GM19099 (cell line): Measurements from ENCODE around the gene YEATS2.

ENCODE experiments used
- POLR2A ChIP-seq: IDR thresholded peaks from 3 replicates; pipeline ENCODE4 v1.6.1; 2011; ENCODE audit warnings: low read depth; ENCODE audit not compliant: insufficient read length; ENCODE audit errors: extremely low read depth

The YEATS2 gene

DNA sequence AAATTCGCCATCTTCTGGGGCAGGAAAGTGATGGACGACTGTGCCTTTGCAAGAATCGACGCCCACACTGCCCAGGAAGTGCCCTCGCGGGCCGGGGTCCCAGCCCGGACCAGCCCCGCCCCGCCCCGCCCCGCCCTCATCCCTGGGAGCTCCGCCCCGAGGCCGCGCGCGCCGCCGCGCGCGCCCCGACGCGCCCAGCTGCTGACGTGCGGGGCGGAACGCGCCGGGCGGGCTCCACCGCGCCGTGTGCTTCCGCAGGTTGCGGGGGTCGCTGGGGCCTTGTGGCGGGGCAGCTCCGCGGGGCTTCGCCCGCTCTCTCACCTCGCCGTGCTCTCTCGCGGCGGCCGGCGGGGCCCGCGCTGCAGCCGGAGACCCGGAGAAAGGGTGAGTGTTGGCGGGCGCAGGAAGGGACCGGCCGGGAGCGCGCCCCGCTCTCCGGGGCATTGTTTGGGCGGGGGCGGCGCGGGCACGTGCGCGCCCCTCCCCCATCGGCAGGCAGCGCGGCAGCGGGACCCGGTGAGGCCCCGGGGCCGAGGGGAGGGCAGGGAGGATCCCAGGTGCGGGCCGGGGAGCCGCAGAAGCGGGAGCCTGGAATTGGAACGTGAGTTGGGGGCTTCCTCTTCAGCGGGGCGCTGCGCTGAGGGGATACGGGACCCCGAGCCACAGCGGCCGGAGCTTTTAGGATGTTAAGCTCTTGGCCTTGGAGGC is at the start of gene YEATS2:
Gene YEATS2 (plus strand): TSS at position 188 of the 708 bp plus-strand sequence. CDS start 17,366 bp downstream, outside the sequence.
- peak; percentile 87 for TF ChIP-seq POLR2A

DNA sequence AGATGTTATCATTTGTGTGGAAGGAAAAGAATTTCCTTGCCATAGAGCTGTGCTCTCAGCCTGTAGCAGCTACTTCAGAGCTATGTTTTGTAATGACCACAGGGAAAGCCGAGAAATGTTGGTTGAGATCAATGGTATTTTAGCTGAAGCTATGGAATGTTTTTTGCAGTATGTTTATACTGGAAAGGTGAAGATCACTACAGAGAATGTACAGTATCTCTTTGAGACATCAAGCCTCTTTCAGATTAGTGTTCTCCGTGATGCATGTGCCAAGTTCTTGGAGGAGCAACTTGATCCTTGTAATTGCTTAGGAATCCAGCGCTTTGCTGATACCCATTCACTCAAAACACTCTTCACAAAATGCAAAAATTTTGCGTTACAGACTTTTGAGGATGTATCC is 47.0 kb upstream of the YEATS2 start:
- TF ChIP-seq POLR2A, result no peak

DNA sequence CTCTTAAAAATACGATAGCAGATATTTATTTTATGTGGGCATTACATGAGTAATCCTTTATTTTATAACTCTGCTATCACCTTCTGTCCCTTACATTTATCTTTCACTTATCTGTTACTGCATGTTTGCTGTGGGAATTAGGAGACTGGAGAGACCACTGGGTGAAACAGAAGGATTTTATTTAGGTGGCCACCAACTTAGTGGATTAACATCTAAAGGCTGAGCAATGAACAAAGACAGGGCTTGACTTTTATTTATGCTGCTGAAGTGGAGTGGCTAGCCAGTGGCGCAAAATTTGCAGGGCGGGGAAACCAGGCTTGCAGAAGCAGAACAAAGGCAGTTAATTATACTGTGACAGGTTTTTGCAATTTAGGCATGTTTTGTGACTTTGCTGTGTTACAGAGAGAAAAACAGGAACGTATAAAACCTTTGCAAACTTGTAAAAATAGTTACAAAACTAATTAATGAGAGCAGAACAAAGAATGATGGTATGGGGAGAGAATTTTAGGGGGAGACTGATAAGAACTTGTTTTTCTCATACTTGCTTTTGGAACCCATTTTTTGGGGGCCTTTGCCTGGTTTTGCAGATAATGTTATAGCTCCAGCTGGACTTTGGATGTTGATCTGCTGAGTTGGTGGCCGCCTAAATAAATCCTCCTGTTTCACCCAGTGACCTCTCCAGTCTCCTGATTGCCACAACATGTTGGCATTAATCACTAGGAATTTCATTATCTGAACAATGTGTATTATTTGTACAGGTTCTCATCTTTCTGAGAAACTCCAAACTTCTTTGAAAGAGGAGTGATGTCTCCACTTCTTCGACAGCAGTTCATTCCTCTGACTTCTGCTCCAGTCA is 44.2 kb upstream of the YEATS2 start:
- TF ChIP-seq POLR2A, result no peak

DNA sequence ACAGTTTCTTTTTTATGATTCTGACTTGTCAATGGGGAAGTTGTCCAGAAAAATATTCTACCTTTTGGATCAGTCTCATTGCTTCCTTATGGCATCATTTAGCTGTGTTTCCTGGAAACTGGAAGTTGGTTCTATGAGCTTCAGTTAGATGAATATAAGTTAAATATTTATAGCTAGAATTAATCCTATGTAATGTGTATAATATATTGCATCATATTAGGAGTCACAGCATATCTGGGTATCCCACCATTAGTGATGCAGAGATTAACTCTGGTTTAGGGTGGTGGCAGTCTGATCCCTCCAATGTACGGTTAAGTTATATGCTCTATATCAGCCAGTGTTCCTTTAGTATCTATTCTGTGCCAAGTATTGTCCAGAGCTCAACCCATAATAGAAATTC is 42.9 kb upstream of the YEATS2 start:
- no peak for TF ChIP-seq POLR2A

DNA sequence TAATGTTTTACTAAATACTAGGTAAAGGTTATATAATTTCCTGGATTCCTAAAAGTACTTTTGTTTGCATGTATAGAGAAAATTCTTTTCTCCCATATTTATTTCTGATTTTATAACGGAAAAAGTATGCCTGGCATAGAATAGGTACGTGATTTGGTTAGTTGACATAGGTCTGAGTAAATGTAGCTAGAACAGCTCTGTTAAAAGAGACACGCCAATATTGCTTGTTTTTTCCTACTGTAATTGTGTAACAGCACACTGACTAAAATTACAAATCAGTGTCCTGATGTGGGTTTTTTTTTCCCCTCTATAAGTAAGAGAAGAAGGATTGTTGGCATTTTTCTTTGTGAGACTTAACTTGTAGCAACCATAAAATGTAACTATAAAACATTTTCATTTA is 35.5 kb upstream of the YEATS2 start:
- no peak for TF ChIP-seq POLR2A

DNA sequence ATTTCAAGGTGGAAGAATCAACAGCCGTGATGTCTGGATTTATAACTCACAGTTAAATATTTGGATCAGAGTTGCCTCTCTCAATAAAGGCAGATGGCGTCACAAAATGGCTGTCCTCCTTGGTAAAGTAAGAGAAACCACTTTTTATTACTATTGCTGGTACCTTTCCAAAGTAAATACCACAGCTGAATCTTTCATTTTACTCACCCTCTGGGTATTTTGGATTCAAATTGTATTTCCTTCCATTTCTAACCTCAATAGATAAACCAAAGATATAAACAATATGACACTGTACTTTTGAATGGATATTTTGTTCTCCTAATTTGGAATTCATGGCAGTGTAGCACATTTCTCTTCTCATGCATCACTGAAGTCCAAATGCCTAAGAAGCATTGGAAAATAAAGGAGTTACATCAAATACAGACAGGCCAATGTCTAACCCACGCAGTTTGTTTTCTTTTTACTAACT is 32.6 kb upstream of the YEATS2 start:
- no peak for TF ChIP-seq POLR2A

DNA sequence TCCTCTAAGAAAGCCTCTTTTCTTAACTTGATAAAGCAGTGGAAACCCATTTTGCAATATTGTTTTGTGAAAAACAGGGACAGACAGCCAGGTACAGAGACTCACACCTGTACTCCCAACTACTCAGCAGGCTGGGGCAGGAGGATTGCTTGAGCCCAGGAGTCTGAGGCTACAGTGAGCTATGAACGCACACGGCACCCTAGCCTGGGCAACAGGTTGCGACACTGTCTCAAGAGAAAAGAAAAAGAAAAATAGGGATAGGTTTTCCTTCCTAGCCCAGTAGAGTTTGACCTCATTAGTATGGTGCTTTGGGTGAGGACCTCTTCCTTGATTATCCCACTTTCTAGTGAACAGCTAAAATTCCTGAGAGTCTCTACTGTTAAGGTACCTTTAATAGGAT is 17.5 kb upstream of the YEATS2 start:
- no peak for TF ChIP-seq POLR2A

DNA sequence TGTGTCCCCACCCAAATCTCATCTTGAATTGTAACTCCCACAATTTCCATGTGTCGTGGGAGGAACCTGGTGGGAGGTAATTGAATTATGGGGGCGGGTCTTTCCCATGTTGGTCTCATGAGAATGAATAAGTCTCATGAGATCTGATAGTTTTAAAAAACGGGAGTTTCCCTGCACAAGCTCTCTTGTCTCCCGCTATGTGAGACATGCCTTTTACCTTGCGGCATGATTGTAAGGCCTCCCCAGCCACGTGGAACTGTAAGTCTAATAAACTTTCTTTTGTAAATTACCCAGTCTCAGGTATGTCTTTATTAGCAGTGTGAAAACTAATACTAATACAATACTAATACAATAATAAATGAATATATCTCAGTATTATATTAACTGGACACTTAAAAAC is 9.9 kb upstream of the YEATS2 start:
- TF ChIP-seq POLR2A, result no peak

DNA sequence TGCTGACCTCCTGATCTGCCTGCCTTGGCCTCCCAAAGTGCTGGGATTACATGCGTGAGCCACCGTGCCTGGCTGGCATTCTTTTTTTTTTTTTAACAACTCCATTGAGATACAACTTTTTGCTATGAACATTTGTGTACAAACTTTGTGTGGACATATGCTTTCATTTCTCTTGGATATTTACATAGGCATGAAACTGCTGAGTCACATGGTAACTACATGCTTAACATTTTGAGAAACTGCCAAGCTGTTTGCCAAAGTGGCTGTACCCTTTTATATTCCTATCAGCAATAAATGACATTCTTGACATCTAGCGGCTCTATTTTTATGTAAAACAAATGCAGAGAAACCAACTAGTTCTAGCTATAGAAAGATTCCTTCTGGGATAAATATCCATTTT is 8.7 kb upstream of the YEATS2 start:
- no peak for TF ChIP-seq POLR2A

DNA sequence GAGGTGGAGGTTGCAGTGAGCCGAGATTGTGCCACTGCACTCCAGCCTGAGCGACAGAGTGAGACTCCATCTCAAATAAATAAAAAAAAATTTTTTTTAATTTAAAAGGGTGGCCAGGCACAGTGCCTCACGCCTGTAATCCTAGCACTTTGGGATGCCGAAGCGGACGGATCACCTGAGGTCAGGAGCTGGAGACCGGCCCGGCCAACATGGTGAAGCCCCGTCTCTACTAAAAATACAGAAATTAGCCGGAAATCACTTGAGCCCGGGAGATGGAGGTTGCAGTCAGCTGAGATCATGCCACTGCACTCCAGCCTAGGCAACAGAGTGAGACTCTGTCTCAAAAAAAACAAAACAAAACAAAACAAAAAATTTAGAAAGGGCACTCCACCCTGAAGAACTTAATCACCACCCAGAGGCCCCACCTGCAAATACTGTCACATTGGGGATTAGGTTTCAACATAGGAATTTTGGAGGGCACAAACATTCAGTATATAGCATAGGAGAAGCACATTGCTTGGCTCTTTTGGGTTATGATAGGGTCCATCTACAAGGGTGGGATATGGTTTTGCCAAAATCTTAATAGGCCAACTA is 7.1 kb upstream of the YEATS2 start:
- no peak for TF ChIP-seq POLR2A

DNA sequence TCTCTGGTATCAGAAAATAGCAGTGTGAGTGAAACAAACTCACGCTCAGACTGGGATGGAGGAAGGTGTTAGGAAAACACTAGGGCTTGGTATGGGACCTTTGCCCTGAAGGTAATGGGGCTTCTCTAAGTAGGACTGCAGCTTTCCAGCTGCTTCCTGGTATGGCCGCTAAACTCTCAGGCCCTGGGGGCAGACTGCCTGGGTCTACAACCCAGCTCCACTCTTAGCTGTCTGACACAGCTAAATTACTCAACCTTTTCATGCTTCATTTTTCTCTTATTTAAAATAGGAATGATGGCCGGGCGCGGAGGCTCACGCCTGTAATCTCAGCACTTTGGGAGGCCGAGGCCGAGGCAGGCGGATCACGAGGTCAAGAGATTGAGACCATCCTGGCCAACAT is 5.2 kb upstream of the YEATS2 start:
- no peak for TF ChIP-seq POLR2A

DNA sequence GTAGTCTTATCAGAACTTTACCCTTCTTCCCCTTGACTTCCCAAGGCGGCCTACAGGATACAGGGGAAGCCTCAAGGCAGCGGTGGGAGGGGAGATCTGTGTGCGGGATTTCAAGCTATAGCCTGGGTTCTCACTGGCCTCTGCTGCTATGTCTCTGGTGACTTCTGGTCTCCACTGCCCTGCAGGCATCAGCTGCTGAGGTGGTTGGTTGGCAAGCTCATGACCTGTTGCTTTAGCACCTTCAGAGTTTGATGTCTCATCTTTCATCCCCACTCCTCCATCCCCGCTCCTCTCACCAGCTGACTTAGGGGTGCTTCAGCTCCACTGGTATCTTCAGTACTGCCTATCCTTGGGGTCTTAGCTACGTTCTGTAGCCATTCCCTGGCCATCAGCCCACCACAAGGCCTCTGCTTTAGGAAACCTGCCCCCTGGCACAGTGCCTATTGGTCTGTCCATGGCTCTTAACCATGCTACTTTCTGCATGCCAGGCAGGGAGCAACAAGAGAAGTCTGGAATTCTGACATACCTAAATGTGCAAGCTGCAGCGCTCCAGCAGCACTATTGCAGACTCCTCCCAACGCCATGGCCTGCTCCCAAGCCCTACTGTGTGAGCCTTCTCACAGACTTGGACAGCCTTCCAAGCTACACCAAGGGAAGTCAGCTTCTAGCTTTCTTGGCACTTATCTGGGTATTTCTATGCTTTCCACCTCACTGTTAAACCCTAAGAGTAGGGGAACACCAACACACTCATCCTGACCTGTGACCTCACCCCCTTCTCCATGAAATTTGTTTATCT is 1.8 kb upstream of the YEATS2 start:
- TF ChIP-seq POLR2A, result no peak

DNA sequence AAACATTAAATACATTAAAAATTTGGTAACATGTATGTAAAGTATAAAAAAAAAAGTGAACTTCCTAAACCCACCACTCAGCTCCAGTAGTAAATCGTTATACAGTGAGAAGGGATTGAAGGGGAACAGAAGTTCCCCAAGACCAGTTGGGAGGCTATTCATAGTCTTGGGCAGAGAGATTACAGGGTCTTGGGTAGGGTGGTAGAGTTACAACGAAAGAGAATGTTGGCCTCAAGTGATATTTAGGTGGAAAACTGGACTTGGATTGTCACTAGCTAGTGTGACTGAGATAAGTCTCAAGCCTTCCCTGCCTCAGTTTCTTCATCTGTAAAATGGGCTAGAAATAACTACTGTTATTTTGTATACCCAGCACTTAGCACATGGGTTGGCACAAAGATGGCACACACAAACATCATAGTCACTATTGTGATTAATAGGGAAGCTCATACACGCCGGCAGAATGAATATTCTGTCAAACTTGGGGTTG is 431 bp upstream of the YEATS2 start:
- TF ChIP-seq POLR2A, result no peak

DNA sequence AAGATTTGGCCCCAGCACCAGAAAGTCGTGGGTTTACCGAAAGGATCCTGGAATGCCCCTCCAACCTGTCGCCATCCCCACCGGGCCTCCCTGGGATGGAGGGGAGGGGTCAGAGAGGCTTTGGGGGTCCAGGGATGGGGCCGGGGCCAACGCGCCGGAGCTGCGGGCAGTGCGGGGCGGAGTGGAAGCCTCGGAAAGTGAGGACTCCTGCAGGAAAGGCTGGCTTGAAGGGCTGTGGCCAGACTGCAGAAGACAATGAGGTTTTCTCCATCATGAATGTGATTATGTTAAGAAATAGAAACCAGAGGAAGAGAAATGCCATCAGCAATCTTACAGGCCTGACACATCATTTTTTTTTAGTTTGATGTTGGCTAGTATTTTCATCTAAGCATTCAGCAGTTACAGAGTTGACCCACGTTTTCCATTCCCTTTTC is 738 bp downstream of the YEATS2 start:
- TF ChIP-seq POLR2A, result no peak

DNA sequence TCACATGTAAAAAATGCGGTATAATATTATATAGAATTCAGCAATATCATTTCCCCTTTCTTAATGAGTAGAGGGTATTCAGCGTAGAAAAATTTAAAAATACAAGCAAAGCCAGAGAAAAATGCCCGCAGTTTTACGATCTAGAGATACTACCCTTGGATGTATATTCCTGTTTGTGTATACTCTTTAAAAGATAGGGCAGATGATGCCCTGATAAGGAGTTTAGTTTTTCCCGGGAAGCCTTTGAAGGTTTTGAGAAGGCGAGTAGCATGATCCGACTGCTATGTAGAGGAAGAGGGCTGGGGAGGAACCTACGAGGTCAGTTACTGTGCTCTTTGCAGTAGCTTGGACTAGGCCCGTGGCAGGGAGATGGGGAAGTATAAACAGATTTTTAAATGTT is 1.2 kb downstream of the YEATS2 start:
- no peak for TF ChIP-seq POLR2A

DNA sequence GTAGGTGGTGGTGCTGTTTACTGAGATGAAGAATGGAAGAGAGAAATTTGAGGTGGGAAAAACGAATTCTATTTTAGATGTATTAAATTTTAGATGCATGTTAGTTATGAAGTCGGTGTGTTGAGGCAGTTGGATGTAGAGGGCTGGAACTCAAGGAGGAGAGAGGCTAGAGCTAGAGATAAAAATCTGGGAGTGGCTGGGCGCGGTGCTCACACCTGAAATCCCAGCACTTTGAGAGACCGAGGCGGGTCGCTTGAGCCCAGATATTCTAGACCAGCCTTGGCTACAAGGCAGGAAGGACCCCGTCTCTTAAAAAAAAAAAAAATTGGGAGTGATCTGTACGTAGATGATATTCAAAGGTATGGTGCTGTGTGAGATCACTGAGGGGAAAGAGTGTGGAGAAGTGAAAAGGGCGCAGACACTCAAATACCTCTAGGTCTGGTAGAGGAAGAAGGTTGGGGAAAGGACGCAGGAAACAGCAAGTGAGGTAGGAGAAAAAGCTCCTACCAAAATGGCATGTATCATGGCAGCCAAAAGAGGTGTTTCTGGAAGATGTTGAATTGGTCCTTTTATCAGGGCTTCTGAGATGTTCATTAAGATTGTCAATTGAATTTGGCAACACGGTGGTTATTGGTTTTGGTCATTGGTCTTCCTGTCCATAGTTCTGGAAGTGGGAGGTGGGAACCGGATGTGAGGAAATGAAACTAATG is 1.8 kb downstream of the YEATS2 start:
- no peak for TF ChIP-seq POLR2A
